ENCODE measurements around the gene TENT4B.
"Not testable (repeated sequence)": the region's sequence is repeated elsewhere in the genome, so short reads cannot be mapped to it uniquely, and the experiment has no call there.

Gene TENT4B

DNA sequence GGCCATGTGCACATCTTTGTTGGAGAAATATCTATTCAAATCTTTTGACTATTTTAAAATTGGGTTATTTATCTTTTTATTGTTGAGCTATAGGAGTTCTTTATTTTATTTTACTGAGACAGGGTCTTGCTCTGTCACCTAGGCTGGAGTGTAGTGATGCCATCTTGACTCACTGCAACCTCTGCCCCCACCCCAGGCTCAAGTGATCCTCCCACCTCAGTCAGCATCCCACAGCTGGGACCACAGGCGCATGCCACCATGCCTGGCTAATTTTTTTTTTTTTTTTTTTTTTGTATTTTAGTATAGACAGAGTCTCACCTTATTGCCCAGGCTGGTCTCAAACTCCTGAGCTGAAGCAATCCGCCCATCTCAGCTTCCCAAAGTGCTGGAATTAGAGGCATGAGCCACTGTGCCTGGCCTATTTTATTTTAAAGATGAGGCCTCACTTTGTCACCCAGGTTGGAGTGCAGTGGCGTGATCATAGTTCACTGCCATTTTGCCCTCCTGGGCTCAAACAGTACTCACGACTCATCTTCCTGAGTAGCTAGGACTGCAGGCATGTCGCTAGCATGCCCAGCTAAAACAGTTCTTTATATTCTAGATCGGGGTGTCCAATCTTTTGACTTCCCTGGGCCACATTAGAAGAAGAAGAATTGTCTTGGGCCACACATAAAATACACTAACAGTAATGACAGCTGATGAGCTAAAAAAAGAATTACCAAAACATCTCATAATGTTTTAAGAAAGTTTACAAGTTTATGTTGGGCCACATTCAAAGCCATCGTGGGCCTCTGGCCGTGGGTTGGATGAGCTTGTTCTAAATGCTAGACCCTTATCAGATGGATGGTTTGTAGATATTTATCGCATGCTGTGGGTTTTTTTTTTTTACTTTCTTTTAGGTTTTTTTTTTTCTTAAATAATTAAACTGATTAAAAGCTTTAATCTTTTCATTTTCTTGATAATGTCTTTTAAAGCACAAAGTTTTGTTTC, 13.7 kb downstream of the TENT4B start:
- TF ChIP-seq, protein P1, sequence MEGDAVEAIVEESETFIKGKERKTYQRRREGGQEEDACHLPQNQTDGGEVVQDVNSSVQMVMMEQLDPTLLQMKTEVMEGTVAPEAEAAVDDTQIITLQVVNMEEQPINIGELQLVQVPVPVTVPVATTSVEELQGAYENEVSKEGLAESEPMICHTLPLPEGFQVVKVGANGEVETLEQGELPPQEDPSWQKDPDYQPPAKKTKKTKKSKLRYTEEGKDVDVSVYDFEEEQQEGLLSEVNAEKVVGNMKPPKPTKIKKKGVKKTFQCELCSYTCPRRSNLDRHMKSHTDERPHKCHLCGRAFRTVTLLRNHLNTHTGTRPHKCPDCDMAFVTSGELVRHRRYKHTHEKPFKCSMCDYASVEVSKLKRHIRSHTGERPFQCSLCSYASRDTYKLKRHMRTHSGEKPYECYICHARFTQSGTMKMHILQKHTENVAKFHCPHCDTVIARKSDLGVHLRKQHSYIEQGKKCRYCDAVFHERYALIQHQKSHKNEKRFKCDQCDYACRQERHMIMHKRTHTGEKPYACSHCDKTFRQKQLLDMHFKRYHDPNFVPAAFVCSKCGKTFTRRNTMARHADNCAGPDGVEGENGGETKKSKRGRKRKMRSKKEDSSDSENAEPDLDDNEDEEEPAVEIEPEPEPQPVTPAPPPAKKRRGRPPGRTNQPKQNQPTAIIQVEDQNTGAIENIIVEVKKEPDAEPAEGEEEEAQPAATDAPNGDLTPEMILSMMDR (IDR thresholded peaks at IDR 0.05; ENCODE audit: insufficient read depth, low read depth, low read length, missing control alignments): no peak
- H3K4me3 ChIP-seq (ENCODE audit: low read length): no peak overlapping the region
- DNase-seq (ENCODE audit: low read depth): peak; percentile 45

DNA sequence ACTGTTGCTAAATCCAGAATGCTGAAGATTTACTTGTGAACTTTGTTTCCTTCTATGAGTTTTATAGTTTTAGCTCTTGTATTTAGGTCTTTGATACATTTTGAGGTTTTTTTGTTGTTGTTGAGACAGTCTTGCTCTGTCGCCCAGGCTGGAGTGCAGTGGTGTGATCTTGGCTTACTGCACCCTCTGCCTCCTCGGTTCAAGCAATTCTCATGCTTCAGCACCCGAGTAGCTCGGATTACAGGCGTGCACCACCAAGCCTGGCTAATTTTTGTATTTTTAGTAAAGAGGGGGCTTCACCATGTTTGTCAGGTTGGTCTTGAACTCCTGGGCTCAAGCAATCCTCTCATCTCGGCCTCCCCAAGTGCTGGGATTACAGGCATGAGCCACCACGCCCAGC, 14.4 kb downstream of the TENT4B start:
- H3K4me3 ChIP-seq (ENCODE audit: low read length): no peak overlapping the region
- no peak for DNase-seq (ENCODE audit: low read depth)
- TF ChIP-seq, protein P1 (IDR thresholded peaks at IDR 0.05; ENCODE audit: insufficient read depth, low read depth, low read length, missing control alignments): no peak

- no peak overlapping the region for H3K4me3 ChIP-seq (ENCODE audit: low read length)
- TF ChIP-seq, protein P1 (IDR thresholded peaks at IDR 0.05; ENCODE audit: insufficient read depth, low read depth, low read length, missing control alignments): no peak
- no peak for DNase-seq (ENCODE audit: low read depth)
Measured at GRCh38 chr16:50169555-50170096, 16.5 kb downstream of the TENT4B start.

GRCh38 chr16:50171773-50172172, 18.7 kb downstream of the TENT4B start:
- not testable (repeated sequence) for DNase-seq (ENCODE audit: low read depth); H3K4me3 ChIP-seq (ENCODE audit: low read length)

DNA sequence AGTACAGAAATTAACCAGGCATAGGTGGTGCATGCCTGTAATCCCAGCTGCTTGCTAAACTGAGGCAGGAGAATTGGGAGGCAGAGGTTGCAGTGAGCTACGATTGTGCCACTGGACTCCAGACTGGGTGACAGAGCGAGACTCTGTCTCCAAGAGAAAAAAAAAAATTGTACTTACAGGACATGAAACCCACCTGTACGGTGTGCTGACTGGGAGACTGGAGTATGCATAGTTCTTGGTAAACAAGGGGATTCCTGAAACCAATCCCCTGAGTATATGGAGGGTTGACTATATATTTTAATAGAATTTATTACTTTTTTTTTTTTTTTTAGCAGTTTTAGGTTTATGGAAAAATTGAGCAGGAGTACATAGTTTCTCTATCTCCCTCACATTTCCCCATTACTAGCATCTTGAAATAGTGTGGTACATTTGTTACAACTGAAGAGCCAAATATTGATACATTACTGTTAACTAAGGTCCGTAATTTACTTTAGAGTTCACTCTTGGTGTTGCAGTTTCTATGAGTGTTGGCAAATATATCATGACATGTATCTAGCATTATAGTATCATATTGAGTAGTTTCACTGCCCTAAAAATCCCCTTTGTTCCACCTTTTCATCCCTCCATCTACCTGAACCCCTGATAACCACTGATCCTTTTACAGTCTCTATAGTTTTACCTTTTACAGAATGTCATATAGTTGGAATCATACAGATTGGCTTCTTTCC, 19.3 kb downstream of the TENT4B start:
- TF ChIP-seq, protein P1 (IDR thresholded peaks at IDR 0.05; ENCODE audit: insufficient read depth, low read depth, low read length, missing control alignments): no peak
- no peak overlapping the region for H3K4me3 ChIP-seq (ENCODE audit: low read length)
- no peak for DNase-seq (ENCODE audit: low read depth)

DNA sequence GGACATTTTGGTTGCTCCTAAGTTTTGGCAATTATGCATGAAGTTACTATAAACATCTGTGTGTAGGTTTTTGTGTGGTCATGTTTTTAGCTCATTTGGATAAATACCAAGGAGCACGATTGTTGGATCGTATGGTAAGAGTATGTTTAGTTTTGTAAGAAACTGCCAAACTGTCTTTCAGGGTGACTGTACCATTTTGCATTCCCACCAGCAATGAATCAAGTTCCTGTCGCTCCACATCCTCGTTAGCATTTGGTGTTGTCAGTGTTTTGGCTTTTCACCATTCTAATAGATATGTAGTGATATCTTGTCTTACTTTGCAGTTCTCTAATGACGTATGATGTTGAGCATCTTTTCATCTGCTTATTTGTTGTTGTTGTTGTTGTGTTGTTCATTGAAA, 20.2 kb downstream of the TENT4B start:
- no peak overlapping the region for H3K4me3 ChIP-seq (ENCODE audit: low read length)
- no peak for DNase-seq (ENCODE audit: low read depth)
- TF ChIP-seq, protein P1 (IDR thresholded peaks at IDR 0.05; ENCODE audit: insufficient read depth, low read depth, low read length, missing control alignments): no peak

DNA sequence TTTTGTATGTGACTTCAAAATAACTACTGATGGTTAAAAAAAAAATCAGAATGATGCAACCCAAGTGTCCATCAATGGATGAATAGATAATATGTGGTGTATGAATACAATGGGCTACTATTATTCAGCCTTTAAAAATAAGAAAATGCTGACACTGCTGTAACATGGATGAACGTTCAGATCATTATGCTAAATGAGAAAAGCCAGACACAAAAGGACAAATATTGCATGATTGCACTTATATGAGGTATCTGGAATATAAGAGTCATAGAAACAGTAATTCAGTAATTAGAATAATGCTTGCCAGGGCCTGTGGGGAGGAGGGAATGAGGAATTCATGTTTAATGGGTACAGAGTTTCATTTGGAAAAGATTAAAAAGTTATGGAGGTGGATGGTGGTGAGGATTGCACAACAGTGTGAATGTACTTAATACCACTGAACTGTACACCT, 25.4 kb downstream of the TENT4B start:
- peak; percentile 36 for DNase-seq (ENCODE audit: low read depth)
- TF ChIP-seq, protein P1 (IDR thresholded peaks at IDR 0.05; ENCODE audit: insufficient read depth, low read depth, low read length, missing control alignments): no peak
- H3K4me3 ChIP-seq (ENCODE audit: low read length): no peak overlapping the region

Measured in epithelial cell of esophagus (primary cell).